Activated CD4-positive, alpha-beta memory T cell treated with anti-CD3 and anti-CD28 coated beads for 36 hours (primary cell): ENCODE measurements around the gene RSPO4. TPM values are rescaled to one million over a fixed set of nuclear protein-coding genes. Genes with fewer than 3 reads are reported as not detected.

Source experiments
- CTCF ChIA-PET: fragments of 350-600 bp; sonication (Branson Sonifier 250); formaldehyde crosslinking; loops from one replicate; lab custom pipeline; 2021; ENCODE audit warnings: antibody characterized with exemption, inconsistent platforms; lab: Charles Lee
- POLR2A ChIA-PET: fragments of 350-600 bp; sonication (Branson Sonifier 250); formaldehyde crosslinking; loops from one replicate; lab custom pipeline; 2021; ENCODE audit warnings: antibody characterized with exemption; lab: Charles Lee
- DNase-seq: peaks from one replicate; pipeline ENCODE4 v3.0.0-alpha.2; 2020
- H3K27ac Mint-ChIP-seq: one replicate; pipeline ENCODE4 v1.8.0; 2021; ENCODE audit warnings: mixed read lengths
- H3K27me3 Mint-ChIP-seq: one replicate; pipeline ENCODE4 v1.8.0; 2021; ENCODE audit warnings: mixed read lengths
- H3K36me3 Mint-ChIP-seq: one replicate; pipeline ENCODE4 v1.8.0; 2021; ENCODE audit warnings: mixed read lengths
- H3K4me1 Mint-ChIP-seq: one replicate; pipeline ENCODE4 v1.8.0; 2021; ENCODE audit warnings: low read depth, mixed read lengths
- H3K4me3 Mint-ChIP-seq: one replicate; pipeline ENCODE4 v1.8.0; 2021; ENCODE audit warnings: mild to moderate bottlenecking, mixed read lengths
- H3K9me3 Mint-ChIP-seq: one replicate; pipeline ENCODE4 v1.8.0; 2021; ENCODE audit warnings: mixed read lengths
- intact Hi-C: fragments of 100-400 bp; cut with micrococcal nuclease; formaldehyde crosslinking; loops from one replicate; pipeline ENCODE4 v1.15.1; 2023
- total RNA-seq, 2 experiments: library from RNA; stranded (reverse); gene quantifications; one replicate each; pipeline ENCODE4 v1.2.3, GENCODE V29; 2021

The RSPO4 gene
- total RNA-seq, 2 experiments from 2014 or later, result not detected

DNA sequence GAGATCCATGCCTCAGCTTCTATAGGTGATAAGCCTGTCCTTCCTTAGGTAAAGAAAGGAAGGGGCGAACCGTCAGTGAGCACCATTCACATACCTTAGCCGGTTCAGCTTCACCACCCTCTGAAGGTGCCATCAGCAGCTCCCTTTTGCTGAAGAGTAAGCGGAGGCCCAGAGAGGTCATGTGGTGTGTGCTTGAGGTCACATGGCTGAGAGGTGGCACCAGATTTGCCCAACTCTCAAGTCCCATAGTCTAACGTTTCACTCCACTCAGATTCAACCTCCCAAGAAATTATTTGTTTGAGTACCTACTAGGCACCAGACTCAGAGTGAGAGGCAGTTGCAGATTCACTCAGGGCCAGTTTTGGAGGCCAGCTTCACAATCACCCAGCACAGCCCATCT lies 18.5 kb upstream of the RSPO4 start:
- Mint-ChIP-seq H3K9me3 (no peaks in the 10 kb centered on the region), H3K4me1 (no peaks in the 10 kb centered on the region), H3K36me3 (no peaks in the 10 kb centered on the region), H3K4me3 (no peak overlapping the region), H3K27ac (no peak overlapping the region), H3K27me3 (peaks cover 4% of the 10 kb centered on the region)
- ChIA-PET POLR2A (no interaction called here), CTCF (no interaction called here)
- no peak for DNase-seq
- intact Hi-C loops, result no loop called here

GRCh38 chr20:1019344-1019743 lies 17.2 kb upstream of the RSPO4 start:
- intact Hi-C loops, result no loop called here
- no peaks in the 10 kb centered on the region for H3K36me3 Mint-ChIP-seq
- no peak overlapping the region for H3K27ac Mint-ChIP-seq
- ChIA-PET CTCF (no interaction called here), POLR2A (no interaction called here)
- no peaks in the 10 kb centered on the region for H3K4me1 Mint-ChIP-seq
- no peak for DNase-seq
- no peak overlapping the region for H3K4me3 Mint-ChIP-seq
- no peaks in the 10 kb centered on the region for H3K9me3 Mint-ChIP-seq
- H3K27me3 Mint-ChIP-seq, result peaks cover 6% of the 10 kb centered on the region

- POLR2A ChIA-PET, result no interaction called here
- H3K4me3 Mint-ChIP-seq, result no peak overlapping the region
- CTCF ChIA-PET, result no interaction called here
- no peaks in the 10 kb centered on the region for H3K36me3 Mint-ChIP-seq
- H3K4me1 Mint-ChIP-seq, result no peaks in the 10 kb centered on the region
- no peak overlapping the region for H3K27ac Mint-ChIP-seq
- H3K27me3 Mint-ChIP-seq, result peaks cover 8% of the 10 kb centered on the region
- intact Hi-C loops, result no loop called here
- DNase-seq, result no peak
- no peaks in the 10 kb centered on the region for H3K9me3 Mint-ChIP-seq
Measured at GRCh38 chr20:1017677-1018076, 15.6 kb upstream of the RSPO4 start.

GRCh38 chr20:1015181-1015580 lies 13.1 kb upstream of the RSPO4 start:
- Mint-ChIP-seq H3K27me3 (peaks cover 8% of the 10 kb centered on the region), H3K4me3 (no peak overlapping the region), H3K4me1 (no peaks in the 10 kb centered on the region), H3K27ac (no peak overlapping the region), H3K9me3 (no peaks in the 10 kb centered on the region), H3K36me3 (no peaks in the 10 kb centered on the region)
- intact Hi-C loops, result no loop called here
- POLR2A ChIA-PET, result no interaction called here
- no peak for DNase-seq
- CTCF ChIA-PET, result no interaction called here

GRCh38 chr20:1014471-1014870 lies 12.4 kb upstream of the RSPO4 start:
- H3K36me3 Mint-ChIP-seq, result no peaks in the 10 kb centered on the region
- intact Hi-C loops, result no loop called here
- H3K27me3 Mint-ChIP-seq, result peaks cover 10% of the 10 kb centered on the region
- no peak overlapping the region for H3K27ac Mint-ChIP-seq
- H3K9me3 Mint-ChIP-seq, result no peaks in the 10 kb centered on the region
- POLR2A ChIA-PET, result no interaction called here
- H3K4me1 Mint-ChIP-seq, result no peaks in the 10 kb centered on the region
- DNase-seq, result no peak
- no peak overlapping the region for H3K4me3 Mint-ChIP-seq
- CTCF ChIA-PET, result no interaction called here

DNA sequence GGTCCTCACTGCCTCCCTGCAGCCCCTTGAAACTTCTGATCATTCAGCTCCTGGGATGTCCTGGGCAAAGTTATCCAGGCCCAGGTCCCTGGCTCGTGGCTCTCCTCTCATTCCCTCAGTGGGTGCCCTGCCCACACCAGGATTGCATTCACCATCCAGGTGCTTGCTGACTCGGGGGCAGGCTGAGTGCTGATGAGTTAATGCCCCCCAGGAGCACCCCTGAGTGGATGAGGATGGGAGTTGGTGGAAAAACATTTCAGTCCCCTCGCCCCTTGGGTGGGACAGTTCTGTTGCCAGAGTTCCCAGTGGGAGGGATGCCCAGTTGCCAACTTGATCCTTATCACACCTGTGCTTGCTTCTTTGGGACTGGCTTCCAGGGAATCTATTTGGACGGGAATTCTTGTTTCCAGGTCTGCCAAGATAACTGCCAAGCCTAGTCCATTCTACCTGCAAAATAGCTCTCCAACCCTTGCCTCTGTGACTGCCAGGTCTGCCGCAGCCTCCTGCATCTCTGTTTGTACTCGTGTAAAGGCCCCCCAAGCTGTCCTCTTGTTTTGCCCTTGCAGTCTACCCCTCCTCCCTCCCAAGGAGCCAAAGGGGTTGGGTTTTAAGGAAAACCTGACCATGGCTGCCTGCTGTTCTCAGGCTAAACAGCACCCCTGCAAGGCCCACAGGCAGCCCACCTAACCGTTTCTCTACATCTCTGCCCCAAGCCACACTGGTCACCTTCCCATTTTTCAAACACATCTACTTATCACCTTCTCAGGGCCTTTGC lies 11.6 kb upstream of the RSPO4 start:
- no peaks in the 10 kb centered on the region for H3K4me1 Mint-ChIP-seq

DNA sequence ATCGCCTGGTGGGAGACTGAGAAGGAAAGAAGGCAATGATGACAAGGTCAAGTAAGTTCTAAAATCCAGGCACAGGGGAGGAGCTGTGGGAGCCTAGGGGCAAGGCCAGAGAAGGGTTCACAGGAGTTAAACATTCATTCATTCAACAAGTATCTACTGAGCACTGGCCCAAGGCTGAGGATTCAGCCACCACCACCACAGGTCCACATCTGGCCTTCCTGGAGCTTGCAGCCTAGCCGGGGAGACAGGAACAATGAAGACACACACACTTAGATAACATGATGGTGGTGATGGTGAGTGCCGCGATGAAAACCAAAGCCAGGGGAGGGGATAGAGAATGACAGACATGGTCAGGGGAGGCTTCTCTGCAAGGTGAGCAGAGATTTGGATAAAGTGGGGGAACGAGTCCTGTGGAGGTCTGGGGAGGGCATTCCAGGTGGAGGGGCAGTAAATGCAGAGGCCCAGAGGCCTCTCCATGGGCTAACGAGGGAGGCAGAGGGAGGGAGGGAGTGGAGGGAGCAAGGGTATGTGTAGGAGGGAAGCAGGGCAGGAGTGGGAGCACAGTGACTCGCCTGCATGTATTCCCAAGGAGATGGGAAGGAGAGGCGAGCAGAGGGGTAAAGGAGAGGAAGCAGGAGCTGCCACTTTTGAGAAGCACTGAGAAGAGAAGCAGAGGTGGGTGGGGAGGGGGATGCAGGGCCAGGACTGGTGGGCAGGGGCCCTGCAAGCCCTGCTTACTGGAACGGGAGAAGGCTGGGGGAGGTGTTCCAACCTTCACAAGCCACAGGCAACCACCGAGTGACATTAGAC lies 10.5 kb upstream of the RSPO4 start:
- ChIA-PET POLR2A (no interaction called here), CTCF (no interaction called here)
- no peak for DNase-seq
- Mint-ChIP-seq H3K27ac (no peak overlapping the region), H3K27me3 (peaks cover 8% of the 10 kb centered on the region), H3K9me3 (no peaks in the 10 kb centered on the region), H3K4me3 (no peak overlapping the region), H3K36me3 (no peaks in the 10 kb centered on the region), H3K4me1 (no peaks in the 10 kb centered on the region)
- intact Hi-C loops, result no loop called here

More for the DNA sequence above, 11.6 kb upstream of the RSPO4 start:
- ChIA-PET POLR2A (no interaction called here), CTCF (no interaction called here)
- Mint-ChIP-seq H3K9me3 (no peaks in the 10 kb centered on the region), H3K4me3 (no peak overlapping the region), H3K27ac (no peak overlapping the region), H3K27me3 (peaks cover 7% of the 10 kb centered on the region), H3K36me3 (no peaks in the 10 kb centered on the region)
- intact Hi-C loops, result no loop called here
- DNase-seq, result no peak

- Mint-ChIP-seq H3K27ac (no peak overlapping the region), H3K4me1 (no peaks in the 10 kb centered on the region), H3K9me3 (no peaks in the 10 kb centered on the region), H3K27me3 (peaks cover 9% of the 10 kb centered on the region), H3K36me3 (no peaks in the 10 kb centered on the region), H3K4me3 (no peak overlapping the region)
- CTCF ChIA-PET, result no interaction called here
- intact Hi-C loops, result no loop called here
- no peak for DNase-seq
- POLR2A ChIA-PET, result no interaction called here
Measured at GRCh38 chr20:1010659-1011058, 8.5 kb upstream of the RSPO4 start.

GRCh38 chr20:1005452-1006027 lies 3.4 kb upstream of the RSPO4 start:
- peaks cover 36% of the 10 kb centered on the region for H3K27me3 Mint-ChIP-seq
- POLR2A ChIA-PET, result no interaction called here
- H3K9me3 Mint-ChIP-seq, result no peaks in the 10 kb centered on the region
- peaks cover 6% of the 10 kb centered on the region for H3K4me1 Mint-ChIP-seq
- peak; percentile 40 for DNase-seq
- intact Hi-C loops, result no loop called here
- CTCF ChIA-PET, result interaction anchor here (3.6 kb wide), 1 partner anchor 103 kb away, joined by 9 read pairs; no protein-coding TSS in a partner anchor
- H3K36me3 Mint-ChIP-seq, result no peaks in the 10 kb centered on the region
- no peak overlapping the region for H3K27ac Mint-ChIP-seq
- no peak overlapping the region for H3K4me3 Mint-ChIP-seq

DNA sequence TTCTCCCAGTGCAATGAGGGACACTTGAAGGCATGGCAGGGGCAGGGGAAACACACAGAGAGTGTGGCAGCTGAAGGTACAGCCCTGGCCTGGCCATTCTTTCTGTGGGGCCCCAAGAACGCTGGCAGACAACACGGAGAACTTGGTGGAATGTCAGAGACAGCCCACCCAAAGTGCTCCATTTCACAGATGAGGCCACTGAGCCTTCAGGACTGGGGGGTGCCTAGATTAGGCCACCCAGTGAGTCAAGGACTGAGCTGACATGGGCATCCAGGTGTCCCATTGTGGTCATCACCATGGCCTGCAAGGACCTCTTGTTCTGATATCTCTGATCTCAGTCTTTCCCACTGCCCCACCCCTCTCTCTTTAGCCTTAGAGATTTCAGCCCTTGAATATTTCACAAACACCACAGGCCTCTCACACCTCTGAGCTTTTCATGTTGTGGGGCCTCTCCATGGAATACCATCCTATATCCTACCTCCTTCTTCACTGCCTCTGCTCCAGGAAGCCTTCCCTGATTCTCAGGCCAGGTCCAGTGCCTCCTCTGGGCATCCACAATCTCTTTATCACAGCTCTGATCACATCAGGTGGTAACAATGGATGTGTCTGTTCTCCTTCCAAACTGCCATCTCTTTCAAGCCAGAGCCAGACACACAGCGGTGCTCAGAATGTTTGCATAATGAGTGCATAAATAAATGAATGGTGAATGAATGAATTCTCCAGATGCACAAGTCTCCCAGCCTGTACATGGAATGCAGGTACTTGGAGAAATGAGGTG lies 2.0 kb upstream of the RSPO4 start:
- intact Hi-C loops, result no loop called here
- Mint-ChIP-seq H3K36me3 (no peaks in the 10 kb centered on the region), H3K9me3 (no peaks in the 10 kb centered on the region), H3K4me3 (no peak overlapping the region), H3K27ac (no peak overlapping the region), H3K27me3 (peaks cover 44% of the 10 kb centered on the region), H3K4me1 (peaks cover 6% of the 10 kb centered on the region)
- ChIA-PET POLR2A (no interaction called here), CTCF (interaction anchor here (3.6 kb wide), 1 partner anchor 104 kb away, joined by 9 read pairs; no protein-coding TSS in a partner anchor)
- DNase-seq, result no peak

GRCh38 chr20:1002682-1003561 lies 811 bp upstream of the RSPO4 start:
- H3K9me3 Mint-ChIP-seq, result no peaks in the 10 kb centered on the region
- peaks cover 45% of the 10 kb centered on the region for H3K27me3 Mint-ChIP-seq
- intact Hi-C loops, result no loop called here
- no peak overlapping the region for H3K27ac Mint-ChIP-seq
- peaks cover 6% of the 10 kb centered on the region for H3K4me1 Mint-ChIP-seq
- CTCF ChIA-PET, result interaction anchor here (0.6 to 3.6 kb wide), 2 partner anchors 105 to 264 kb away, joined by 4 to 9 read pairs; no protein-coding TSS in a partner anchor
- POLR2A ChIA-PET, result no interaction called here
- H3K36me3 Mint-ChIP-seq, result no peaks in the 10 kb centered on the region
- peak overlapping the region; percentile 23 for H3K4me3 Mint-ChIP-seq
- no peak for DNase-seq
